ENCODE results near the gene KLK14. TPM values are rescaled to one million over a fixed set of nuclear protein-coding genes. Genes with fewer than 3 reads are reported as not detected.

Gene KLK14
- total RNA-seq, 2 donors from 2014 or later: 0.52 TPM; not detected in 1

DNA sequence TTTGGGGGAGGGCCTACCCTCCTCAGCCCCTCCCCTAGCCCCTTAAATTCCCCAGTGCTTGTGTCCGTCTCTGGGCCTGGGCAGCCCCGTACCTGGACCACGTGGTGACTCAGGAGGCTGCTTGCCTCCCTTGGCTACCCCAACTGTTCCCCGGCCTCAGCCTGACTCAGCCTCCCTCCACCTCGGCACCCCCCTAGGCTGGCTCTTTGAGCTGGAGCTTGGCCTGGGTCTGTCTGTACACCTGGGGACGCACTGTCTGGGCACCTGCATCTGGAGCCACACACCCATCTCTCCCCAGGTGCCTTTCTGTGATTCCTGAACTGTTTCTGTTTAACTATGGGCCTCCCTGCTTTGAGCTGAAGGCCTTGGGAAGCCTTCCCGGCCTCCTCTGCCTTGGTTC is 1.8 kb upstream of the KLK14 start:
- intact Hi-C loops (cut with DNase I): no loop called here
- Histone ChIP-seq H3K27me3 (no peaks in the 10 kb centered on the region), H3K4me1 (no peaks in the 10 kb centered on the region), H3K9me3 (no peaks in the 10 kb centered on the region), H3K9ac (ENCODE audit: low read depth in 2 of 2, low read length in 2 of 2) (no peak overlapping the region), H3K36me3 (no peaks in the 10 kb centered on the region), H3K4me3 (no peak overlapping the region), H3K27ac (no peak overlapping the region)
- DNase-seq: no peak
- TF ChIP-seq, protein P1, sequence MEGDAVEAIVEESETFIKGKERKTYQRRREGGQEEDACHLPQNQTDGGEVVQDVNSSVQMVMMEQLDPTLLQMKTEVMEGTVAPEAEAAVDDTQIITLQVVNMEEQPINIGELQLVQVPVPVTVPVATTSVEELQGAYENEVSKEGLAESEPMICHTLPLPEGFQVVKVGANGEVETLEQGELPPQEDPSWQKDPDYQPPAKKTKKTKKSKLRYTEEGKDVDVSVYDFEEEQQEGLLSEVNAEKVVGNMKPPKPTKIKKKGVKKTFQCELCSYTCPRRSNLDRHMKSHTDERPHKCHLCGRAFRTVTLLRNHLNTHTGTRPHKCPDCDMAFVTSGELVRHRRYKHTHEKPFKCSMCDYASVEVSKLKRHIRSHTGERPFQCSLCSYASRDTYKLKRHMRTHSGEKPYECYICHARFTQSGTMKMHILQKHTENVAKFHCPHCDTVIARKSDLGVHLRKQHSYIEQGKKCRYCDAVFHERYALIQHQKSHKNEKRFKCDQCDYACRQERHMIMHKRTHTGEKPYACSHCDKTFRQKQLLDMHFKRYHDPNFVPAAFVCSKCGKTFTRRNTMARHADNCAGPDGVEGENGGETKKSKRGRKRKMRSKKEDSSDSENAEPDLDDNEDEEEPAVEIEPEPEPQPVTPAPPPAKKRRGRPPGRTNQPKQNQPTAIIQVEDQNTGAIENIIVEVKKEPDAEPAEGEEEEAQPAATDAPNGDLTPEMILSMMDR (IDR thresholded peaks at IDR 0.05): no peak

DNA sequence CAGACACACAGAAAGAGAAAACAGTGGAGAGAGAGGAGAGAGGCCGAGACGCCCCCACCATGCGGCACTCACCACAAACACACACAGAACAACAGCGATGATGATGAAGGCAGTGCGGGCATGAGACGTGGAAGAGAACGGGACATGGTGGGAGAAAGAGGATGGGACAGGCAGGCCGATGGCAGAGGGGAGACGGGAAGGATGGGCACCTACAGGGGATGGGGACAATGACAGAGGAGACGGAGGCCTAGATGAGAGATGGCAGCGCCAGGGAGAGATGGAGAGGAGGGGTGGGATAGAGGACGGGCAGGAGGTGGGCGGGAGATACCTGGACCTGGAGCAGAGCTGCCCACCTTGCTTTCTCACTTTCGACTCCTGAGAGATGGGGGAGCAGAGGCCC is 1.1 kb upstream of the KLK14 start:
- intact Hi-C loops (cut with DNase I): no loop called here
- Histone ChIP-seq H3K4me1 (no peaks in the 10 kb centered on the region), H3K27ac (no peak overlapping the region), H3K9ac (ENCODE audit: low read depth in 2 of 2, low read length in 2 of 2) (no peak overlapping the region), H3K9me3 (no peaks in the 10 kb centered on the region), H3K27me3 (no peaks in the 10 kb centered on the region), H3K4me3 (no peak overlapping the region), H3K36me3 (no peaks in the 10 kb centered on the region)
- no peak for DNase-seq
- TF ChIP-seq, protein P1 (IDR thresholded peaks at IDR 0.05): no peak

DNA sequence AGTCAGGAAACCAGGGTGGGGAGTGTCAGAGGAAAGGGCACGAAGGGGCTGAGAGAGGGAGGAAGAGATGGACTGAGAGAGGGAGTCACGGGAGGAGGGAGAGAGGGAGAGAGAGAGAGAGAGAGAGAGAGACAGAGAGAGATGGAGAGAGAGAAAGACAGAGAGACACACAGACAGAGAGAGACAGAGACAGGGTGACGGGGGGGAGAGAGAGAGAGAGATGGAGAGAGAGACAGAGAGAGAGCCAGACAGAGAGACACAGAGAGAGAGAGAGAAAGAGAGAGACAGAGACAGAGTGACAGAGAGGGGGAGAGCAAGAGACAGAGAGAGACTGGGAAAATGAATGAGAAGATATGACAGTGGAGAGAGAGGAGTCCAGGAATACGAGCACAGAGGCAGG is 494 bp upstream of the KLK14 start:
- Histone ChIP-seq H3K9ac (ENCODE audit: low read depth in 2 of 2, low read length in 2 of 2) (no peak overlapping the region), H3K4me1 (no peaks in the 10 kb centered on the region), H3K36me3 (no peaks in the 10 kb centered on the region), H3K4me3 (no peak overlapping the region), H3K27me3 (no peaks in the 10 kb centered on the region), H3K9me3 (no peaks in the 10 kb centered on the region), H3K27ac (no peak overlapping the region)
- TF ChIP-seq, protein P1 (IDR thresholded peaks at IDR 0.05): no peak
- intact Hi-C loops (cut with DNase I): no loop called here
- no peak for DNase-seq

DNA sequence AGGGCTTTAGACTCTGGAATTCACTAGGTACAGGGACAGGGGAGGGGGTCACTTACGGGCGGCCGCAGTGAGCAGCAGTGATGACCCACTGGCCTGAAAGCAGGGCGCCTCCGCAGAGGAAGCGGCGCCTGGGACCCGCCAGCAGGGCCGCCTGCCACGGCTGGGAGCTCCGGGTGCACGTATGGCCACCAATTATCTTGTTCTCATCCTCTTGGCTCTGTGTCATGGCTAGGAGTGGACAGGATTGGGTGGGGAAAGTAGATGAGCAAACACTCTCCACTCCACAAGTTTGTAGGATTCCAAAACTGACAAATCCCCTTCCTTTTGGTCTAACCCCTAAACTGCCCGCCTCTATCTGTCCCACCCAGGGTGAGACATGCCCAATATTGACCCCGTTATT is 1.2 kb downstream of the KLK14 start:
- H3K9me3 ChIP-seq: no peaks in the 10 kb centered on the region
- no peaks in the 10 kb centered on the region for H3K27me3 ChIP-seq
- intact Hi-C loops (cut with DNase I): no loop called here
- no peak overlapping the region for H3K27ac ChIP-seq
- H3K9ac ChIP-seq (ENCODE audit: low read depth in 2 of 2, low read length in 2 of 2): no peak overlapping the region
- DNase-seq: no peak
- H3K4me1 ChIP-seq: no peaks in the 10 kb centered on the region
- TF ChIP-seq, protein P1 (IDR thresholded peaks at IDR 0.05): no peak
- H3K36me3 ChIP-seq: no peaks in the 10 kb centered on the region
- no peak overlapping the region for H3K4me3 ChIP-seq

DNA sequence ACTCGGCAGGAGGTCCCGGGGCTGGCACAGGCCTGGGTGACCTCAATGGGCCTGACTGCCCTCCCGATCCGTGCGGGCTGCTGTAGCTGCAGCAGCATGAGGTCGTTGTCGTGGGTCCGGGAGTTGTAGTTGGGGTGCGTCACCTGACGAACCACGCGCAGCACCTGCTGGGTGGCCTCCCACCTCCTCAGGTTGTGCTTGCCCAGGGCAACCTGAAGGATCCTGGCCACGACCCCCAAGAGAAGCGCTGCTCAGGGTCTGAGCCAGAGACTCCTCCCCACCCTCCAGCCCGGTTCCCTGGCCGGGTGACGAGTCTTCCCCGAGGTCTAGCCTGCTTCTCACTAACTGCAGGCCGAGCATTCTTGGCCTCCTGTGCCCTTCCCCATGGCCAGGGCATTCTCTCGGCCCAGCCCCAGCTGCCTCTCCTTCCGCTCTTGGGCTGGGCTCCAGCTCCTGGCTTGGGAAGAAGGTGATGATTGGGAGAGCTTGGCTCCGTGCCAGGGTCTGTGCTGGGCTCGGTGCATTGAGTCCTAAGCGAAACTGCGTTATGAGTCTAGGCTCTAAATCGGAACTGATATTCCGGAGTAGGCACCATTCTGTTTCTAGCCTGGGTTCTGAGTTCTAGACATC is 3.1 kb downstream of the KLK14 start:
- Histone ChIP-seq H3K27ac (no peak overlapping the region), H3K4me3 (no peak overlapping the region), H3K27me3 (no peaks in the 10 kb centered on the region), H3K9ac (ENCODE audit: low read depth in 2 of 2, low read length in 2 of 2) (no peak overlapping the region), H3K9me3 (no peaks in the 10 kb centered on the region), H3K4me1 (no peaks in the 10 kb centered on the region), H3K36me3 (no peaks in the 10 kb centered on the region)
- no peak for DNase-seq
- TF ChIP-seq, protein P1 (IDR thresholded peaks at IDR 0.05): no peak
- intact Hi-C loops (cut with DNase I): no loop called here

All from colonic mucosa (tissue), 4 donors.